Measurements from ENCODE around the gene OR2J2.
"Not testable (repeated sequence)": the region's sequence is repeated elsewhere in the genome, so short reads cannot be mapped to it uniquely, and the experiment has no call there.

DNA sequence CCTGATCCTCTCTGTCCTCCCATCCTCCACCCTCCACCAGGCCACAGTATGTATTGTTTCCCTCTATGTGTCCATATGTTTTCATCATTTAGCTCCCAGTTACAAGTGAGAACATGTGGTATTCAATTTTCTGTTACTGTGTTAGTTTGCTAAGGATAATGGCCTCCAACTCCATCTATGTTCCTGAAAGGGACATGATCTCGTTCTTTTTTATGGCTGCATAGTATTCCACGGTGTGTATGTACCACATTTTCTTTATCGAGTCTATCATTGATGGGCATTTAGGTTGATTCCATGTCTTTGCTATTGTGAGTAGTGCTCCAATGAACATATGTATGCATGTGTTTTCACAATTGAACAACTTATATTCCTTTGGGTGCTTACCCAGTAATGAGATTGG, 21.3 kb upstream of the OR2J2 start:
- not testable (repeated sequence) for TF ChIP-seq CTCF, POLR2A, POLR2AphosphoS5 (IDR thresholded peaks at IDR 0.05)
